Neural crest cell (in vitro differentiated cells): ENCODE data around the gene POLR1F. TPM values are rescaled to one million over a fixed set of nuclear protein-coding genes. Genes with fewer than 3 reads are reported as not detected.

Experiments used
- DNase-seq: peaks from one replicate; pipeline ENCODE4 v3.0.0; 2021; ENCODE audit warnings: low read depth, mixed read lengths, low spot score
- H3K27ac Mint-ChIP-seq: one replicate; pipeline ENCODE4 v1.8.0; 2021; ENCODE audit warnings: mild to moderate bottlenecking, mixed read lengths; ENCODE audit not compliant: unreplicated experiment
- H3K27me3 Mint-ChIP-seq: 2 replicates; pipeline ENCODE4 v1.8.0; 2021; ENCODE audit warnings: low read depth, mild to moderate bottlenecking, mixed read lengths
- H3K36me3 Mint-ChIP-seq: 2 replicates; pipeline ENCODE4 v1.8.0; 2021; ENCODE audit warnings: low read depth, mild to moderate bottlenecking, mixed read lengths
- H3K4me1 Mint-ChIP-seq: 2 replicates; pipeline ENCODE4 v1.8.0; 2021; ENCODE audit warnings: mixed read lengths
- H3K4me3 Mint-ChIP-seq: one replicate; pipeline ENCODE4 v1.8.0; 2021; ENCODE audit warnings: mild to moderate bottlenecking, mixed read lengths
- H3K9me3 Mint-ChIP-seq: 2 replicates; pipeline ENCODE4 v1.8.0; 2021; ENCODE audit warnings: mixed read lengths
- total RNA-seq: library from RNA; stranded (reverse); gene quantifications from 2 replicates; pipeline ENCODE4 v1.2.1, GENCODE V29; 2021
- TF ChIP-seq, protein P1 (sequence below): fragments of 200-600 bp; sonication (generic); conservative IDR thresholded peaks from 2 replicates; pipeline ENCODE4 v1.5.0; 2021; ENCODE audit warnings: antibody characterized with exemption, mild to moderate bottlenecking

POLR1F gene
- total RNA-seq, 1 donor from 2014 or later, result 16.3 TPM

DNA sequence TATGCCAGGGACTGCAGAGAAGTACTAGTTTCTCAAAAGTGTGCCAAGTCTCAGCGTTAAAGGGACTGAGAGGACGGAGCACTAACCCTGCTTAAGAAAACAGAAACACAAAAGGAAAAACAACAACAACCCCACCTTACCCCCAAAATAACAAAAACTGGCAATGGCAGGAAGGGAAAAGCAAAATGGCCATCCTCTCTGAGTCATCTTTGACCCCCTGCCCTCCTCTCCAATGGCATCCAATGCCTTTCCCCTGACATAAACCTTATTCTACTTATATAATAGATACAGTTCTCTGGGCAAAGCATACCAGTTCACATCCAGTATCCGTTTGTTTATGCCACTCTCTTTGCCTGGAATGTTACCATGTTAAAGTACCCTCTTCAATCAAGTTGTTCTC lies 1.6 kb downstream of the POLR1F start:
- H3K27ac Mint-ChIP-seq, result no peak overlapping the region
- peaks cover 36% of the 10 kb centered on the region for H3K4me1 Mint-ChIP-seq
- peaks cover 9% of the 10 kb centered on the region for H3K36me3 Mint-ChIP-seq
- no peak for DNase-seq
- TF ChIP-seq, protein P1, sequence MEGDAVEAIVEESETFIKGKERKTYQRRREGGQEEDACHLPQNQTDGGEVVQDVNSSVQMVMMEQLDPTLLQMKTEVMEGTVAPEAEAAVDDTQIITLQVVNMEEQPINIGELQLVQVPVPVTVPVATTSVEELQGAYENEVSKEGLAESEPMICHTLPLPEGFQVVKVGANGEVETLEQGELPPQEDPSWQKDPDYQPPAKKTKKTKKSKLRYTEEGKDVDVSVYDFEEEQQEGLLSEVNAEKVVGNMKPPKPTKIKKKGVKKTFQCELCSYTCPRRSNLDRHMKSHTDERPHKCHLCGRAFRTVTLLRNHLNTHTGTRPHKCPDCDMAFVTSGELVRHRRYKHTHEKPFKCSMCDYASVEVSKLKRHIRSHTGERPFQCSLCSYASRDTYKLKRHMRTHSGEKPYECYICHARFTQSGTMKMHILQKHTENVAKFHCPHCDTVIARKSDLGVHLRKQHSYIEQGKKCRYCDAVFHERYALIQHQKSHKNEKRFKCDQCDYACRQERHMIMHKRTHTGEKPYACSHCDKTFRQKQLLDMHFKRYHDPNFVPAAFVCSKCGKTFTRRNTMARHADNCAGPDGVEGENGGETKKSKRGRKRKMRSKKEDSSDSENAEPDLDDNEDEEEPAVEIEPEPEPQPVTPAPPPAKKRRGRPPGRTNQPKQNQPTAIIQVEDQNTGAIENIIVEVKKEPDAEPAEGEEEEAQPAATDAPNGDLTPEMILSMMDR, result no peak
- H3K4me3 Mint-ChIP-seq, result peak overlapping the region; percentile 98
- peaks cover 15% of the 10 kb centered on the region for H3K27me3 Mint-ChIP-seq
- no peaks in the 10 kb centered on the region for H3K9me3 Mint-ChIP-seq

DNA sequence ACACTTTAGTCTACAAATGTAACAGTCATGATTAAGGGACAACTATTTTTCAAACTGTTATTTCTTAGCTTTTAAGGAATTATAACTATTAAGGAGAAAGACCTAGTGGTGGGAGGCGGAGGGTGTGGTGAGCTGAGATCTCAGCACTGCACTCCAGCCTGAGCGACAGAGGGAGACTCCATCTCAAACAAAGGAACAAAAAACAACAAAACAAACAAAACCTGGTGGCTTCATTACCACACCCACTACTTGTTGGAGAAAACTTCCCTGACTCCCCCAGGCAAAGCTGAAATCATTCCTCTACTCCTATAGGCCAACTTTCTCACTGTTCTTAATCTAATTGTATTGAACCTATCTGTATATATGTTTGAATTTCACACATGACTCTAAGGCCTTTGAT lies 3.2 kb downstream of the POLR1F start:
- peaks cover 3% of the 10 kb centered on the region for H3K27me3 Mint-ChIP-seq
- DNase-seq, result no peak
- H3K27ac Mint-ChIP-seq, result no peak overlapping the region
- TF ChIP-seq, protein P1, result no peak
- H3K36me3 Mint-ChIP-seq, result peaks cover 18% of the 10 kb centered on the region
- H3K9me3 Mint-ChIP-seq, result no peaks in the 10 kb centered on the region
- H3K4me3 Mint-ChIP-seq, result peak overlapping the region; percentile 56
- H3K4me1 Mint-ChIP-seq, result peaks cover 36% of the 10 kb centered on the region

DNA sequence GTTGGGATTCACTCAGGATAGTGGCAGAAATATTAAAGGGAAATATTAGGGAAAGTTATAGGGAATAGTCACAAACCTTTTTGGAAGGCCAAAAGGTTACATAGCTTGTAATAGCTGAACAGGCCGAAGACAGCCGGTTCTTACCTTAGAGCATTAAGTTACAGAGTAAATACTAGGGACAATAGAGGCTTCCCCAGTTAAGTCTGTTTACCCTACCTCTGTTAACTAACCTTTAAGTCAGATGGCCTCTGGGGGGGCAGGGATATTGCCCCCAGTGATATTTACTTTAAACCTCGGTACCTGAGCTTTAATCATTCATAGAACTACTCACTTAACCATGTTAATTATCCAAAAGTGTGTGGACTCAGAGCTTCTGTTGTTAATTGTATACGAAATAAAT lies 7.4 kb downstream of the POLR1F start:
- Mint-ChIP-seq H3K4me1 (peaks cover 16% of the 10 kb centered on the region), H3K27me3 (no peaks in the 10 kb centered on the region), H3K27ac (no peak overlapping the region), H3K4me3 (no peak overlapping the region), H3K9me3 (no peaks in the 10 kb centered on the region), H3K36me3 (peaks cover 31% of the 10 kb centered on the region)
- TF ChIP-seq, protein P1, result no peak
- DNase-seq, result no peak

DNA sequence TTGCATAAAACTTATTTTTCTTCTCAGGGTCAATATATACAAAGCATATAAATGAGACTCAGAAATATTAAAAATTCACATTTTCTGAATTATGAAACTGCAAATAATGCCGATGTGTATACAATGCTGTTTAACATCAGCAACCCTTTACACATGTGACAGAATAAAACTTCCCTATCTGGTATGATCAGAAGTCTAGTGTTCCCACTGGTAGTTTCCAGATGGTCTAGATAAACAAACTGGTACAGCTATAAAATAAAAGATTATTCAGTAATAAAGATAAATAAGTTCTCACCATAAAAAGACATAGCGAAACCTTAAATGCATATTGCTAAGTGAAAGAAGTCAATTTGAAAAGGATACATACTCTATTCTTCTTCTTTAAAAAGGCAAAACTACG lies 7.9 kb downstream of the POLR1F start:
- Mint-ChIP-seq H3K4me1 (peaks cover 11% of the 10 kb centered on the region), H3K27ac (no peak overlapping the region), H3K4me3 (no peak overlapping the region), H3K36me3 (peaks cover 31% of the 10 kb centered on the region), H3K9me3 (no peaks in the 10 kb centered on the region), H3K27me3 (no peaks in the 10 kb centered on the region)
- no peak for DNase-seq
- TF ChIP-seq, protein P1, result no peak

DNA sequence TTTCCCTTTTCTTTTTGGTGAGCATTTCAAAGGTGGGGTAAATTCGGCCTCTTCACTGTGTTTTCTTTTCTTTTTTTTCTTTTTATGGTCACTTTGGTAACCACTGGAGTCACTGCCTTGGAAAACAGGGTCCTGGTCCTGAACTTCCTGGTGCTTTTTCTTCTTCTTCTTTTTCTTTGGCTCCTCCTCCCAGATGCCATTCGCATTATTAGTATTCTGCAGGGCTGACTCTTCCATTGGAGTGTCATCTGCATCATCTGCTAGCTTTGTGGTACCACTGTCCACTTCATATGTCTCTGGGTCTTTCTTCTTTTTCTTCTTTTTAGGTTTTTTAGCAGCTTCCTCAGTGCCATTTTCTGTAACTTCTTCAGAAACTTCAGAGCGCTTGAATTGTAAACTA lies 10.5 kb downstream of the POLR1F start:
- Mint-ChIP-seq H3K4me1 (peaks cover 7% of the 10 kb centered on the region), H3K27me3 (no peaks in the 10 kb centered on the region), H3K36me3 (peaks cover 34% of the 10 kb centered on the region), H3K27ac (peak overlapping the region; percentile 8), H3K9me3 (no peaks in the 10 kb centered on the region), H3K4me3 (no peak overlapping the region)
- TF ChIP-seq, protein P1, result no peak
- DNase-seq, result no peak

DNA sequence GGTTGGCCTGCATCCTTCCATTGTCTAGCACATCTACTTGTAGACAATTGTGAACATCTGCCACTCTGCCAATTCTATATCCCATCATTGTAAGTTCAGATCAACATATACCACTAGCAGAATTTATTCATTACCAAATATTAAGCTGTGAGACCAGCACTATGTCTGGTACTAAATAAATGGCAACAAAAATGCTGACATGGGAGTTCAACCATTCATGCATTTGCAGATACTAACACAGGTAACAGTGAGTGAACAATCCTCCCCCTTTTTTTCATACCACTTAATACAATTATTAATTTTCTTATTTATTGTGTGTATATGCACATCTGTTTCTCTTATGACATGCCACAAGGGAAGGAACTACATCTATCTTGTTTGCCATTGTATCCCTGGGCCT lies 11.9 kb downstream of the POLR1F start:
- no peaks in the 10 kb centered on the region for H3K27me3 Mint-ChIP-seq
- no peak overlapping the region for H3K4me3 Mint-ChIP-seq
- H3K9me3 Mint-ChIP-seq, result no peaks in the 10 kb centered on the region
- TF ChIP-seq, protein P1, result no peak
- peaks cover 22% of the 10 kb centered on the region for H3K36me3 Mint-ChIP-seq
- peaks cover 7% of the 10 kb centered on the region for H3K4me1 Mint-ChIP-seq
- no peak overlapping the region for H3K27ac Mint-ChIP-seq
- no peak for DNase-seq
